Natural killer cell (primary cell): ENCODE measurements around the gene OR5B2. TPM values are rescaled to one million over a fixed set of nuclear protein-coding genes. Genes with fewer than 3 reads are reported as not detected.

ENCODE experiments used
- ATAC-seq, 3 donors: fragments of 150-1000 bp in 2 of 3; fragments of 200-7000 bp in 1 of 3; cut with Tn5 transposase; 1 replicate in 1 of 3; 2 replicates in 2 of 3; pipeline ENCODE4 v1.10.0; 2021; ENCODE audit warnings: mild to moderate bottlenecking in 2 of 3, moderate library complexity in 2 of 3
- DNase-seq, 2 donors: peaks; one replicate each; pipeline versions ENCODE4 v3.0.0 to v3.0.0-alpha.2; 2013 to 2021; ENCODE audit warnings: mixed read lengths in 1 of 2
- H3K27ac ChIP-seq: one replicate; pipeline ENCODE4 v1.5.1; 2013; ENCODE audit warnings: mild to moderate bottlenecking, low read length
- H3K27me3 ChIP-seq: one replicate; pipeline ENCODE4 v1.6.1; 2013; ENCODE audit warnings: low read length; ENCODE audit not compliant: control insufficient read depth, insufficient read depth
- H3K36me3 ChIP-seq: one replicate; pipeline ENCODE4 v1.6.1; 2013; ENCODE audit warnings: low read length; ENCODE audit not compliant: control insufficient read depth, insufficient read depth
- H3K4me1 ChIP-seq: one replicate; pipeline ENCODE4 v1.6.1; 2013; ENCODE audit warnings: low read length; ENCODE audit not compliant: control insufficient read depth, insufficient read depth
- H3K4me3 ChIP-seq: one replicate; pipeline ENCODE4 v1.5.1; 2013; ENCODE audit warnings: low read length
- H3K9me3 ChIP-seq: one replicate; pipeline ENCODE4 v1.6.1; 2013; ENCODE audit warnings: low read length; ENCODE audit not compliant: control insufficient read depth, insufficient read depth
- H3K27ac Mint-ChIP-seq, 2 donors: one replicate each; pipeline ENCODE4 v1.8.0; 2022; ENCODE audit warnings: mild to moderate bottlenecking in 2 of 2, mixed read lengths in 2 of 2, moderate library complexity in 1 of 2
- H3K27me3 Mint-ChIP-seq, 2 donors: one replicate each; pipeline ENCODE4 v1.8.0; 2022; ENCODE audit warnings: low read depth in 2 of 2, mixed read lengths in 2 of 2
- H3K36me3 Mint-ChIP-seq: one replicate; pipeline ENCODE4 v1.8.0; 2022; ENCODE audit warnings: mixed read lengths
- H3K4me1 Mint-ChIP-seq, 2 donors: one replicate each; pipeline ENCODE4 v1.8.0; 2022; ENCODE audit warnings: mixed read lengths in 2 of 2
- H3K4me3 Mint-ChIP-seq: one replicate; pipeline ENCODE4 v1.8.0; 2022; ENCODE audit warnings: mild to moderate bottlenecking, moderate library complexity, mixed read lengths
- H3K9me3 Mint-ChIP-seq, 2 donors: one replicate each; pipeline ENCODE4 v1.8.0; 2022; ENCODE audit warnings: mixed read lengths in 2 of 2
- CTCF ChIP-seq: fragments of 200-600 bp; IDR thresholded peaks from one replicate; pipeline ENCODE4 v1.8.0; 2022; ENCODE audit warnings: antibody characterized with exemption
- WGBS: methylation state at CpG from one replicate; pipeline ENCODE4 v1.1.7; 2013; ENCODE audit warnings: missing lambda C conversion rate; ENCODE audit not compliant: insufficient coverage; 5-methylcytosine and 5-hydroxymethylcytosine counted together
- intact Hi-C: fragments of 100-400 bp; cut with micrococcal nuclease; formaldehyde crosslinking; loops from one replicate; pipeline ENCODE4 v1.14.2; 2022
- total RNA-seq, 4 donors: library from RNA; stranded (reverse); fragments of 120-200 nt in 1 of 4; gene quantifications; one replicate each; pipeline versions ENCODE4 v1.2.3 to v1.2.4, GENCODE V29; 2013 to 2022

OR5B2 gene
- not detected for total RNA-seq
- total RNA-seq (2013), result not detected

- no peaks in the 10 kb centered on the region for H3K4me1 Mint-ChIP-seq
- 77% methylated on average over 3 of the region's 3 CpGs for WGBS
- no peaks in the 10 kb centered on the region for H3K4me1 ChIP-seq
- intact Hi-C loops, result no loop called here
- H3K4me3 Mint-ChIP-seq, result no peak within 1 kb of the TSS
- DNase-seq (no peak), ATAC-seq (no peak)
- H3K27me3 Mint-ChIP-seq, result peaks cover 16 to 17% of the 10 kb centered on the region in 2 donors
- TF ChIP-seq CTCF, result no peak
- no peak within 1 kb of the TSS for H3K27ac ChIP-seq
- peaks cover 0 to 3% of the 10 kb centered on the region in 2 donors for H3K9me3 Mint-ChIP-seq
- H3K27ac Mint-ChIP-seq, result no peak within 1 kb of the TSS
- H3K36me3 ChIP-seq, result no peaks in the 10 kb centered on the region
- H3K27me3 ChIP-seq, result peaks cover 4% of the 10 kb centered on the region
- no peak within 1 kb of the TSS for H3K4me3 ChIP-seq
- H3K36me3 Mint-ChIP-seq, result peaks cover 10% of the 10 kb centered on the region
- peaks cover 5% of the 10 kb centered on the region for H3K9me3 ChIP-seq
Observed at GRCh38 chr11:58428021-58428420, at the start of gene OR5B2. Gene OR5B2 (minus strand): TSS chr11:58428121. CDS start chr11:58423261, 4,860 bp downstream.

DNA sequence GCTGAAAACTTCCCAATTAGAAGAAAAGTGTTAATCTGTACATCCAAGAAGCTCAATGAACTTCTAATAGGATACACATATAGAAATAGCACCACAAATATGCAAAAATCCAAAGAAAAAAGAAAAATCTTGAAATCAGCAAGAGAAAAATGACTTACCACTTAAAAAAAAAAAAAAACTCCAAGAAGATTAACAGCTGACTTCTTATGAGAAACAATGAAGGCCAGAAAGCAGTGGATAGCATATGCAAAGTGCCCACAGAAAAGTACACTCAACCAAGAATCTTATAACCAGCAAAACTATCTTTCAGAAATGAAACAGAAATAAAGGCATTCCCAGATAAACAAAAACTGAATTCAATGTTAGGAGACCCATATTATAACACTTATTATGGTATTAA, 44.0 kb upstream of the OR5B2 start:
- H3K27me3 ChIP-seq, result no peaks in the 10 kb centered on the region
- H3K36me3 Mint-ChIP-seq, result peaks cover 17% of the 10 kb centered on the region
- H3K4me1 ChIP-seq, result no peaks in the 10 kb centered on the region
- peaks cover 16 to 27% of the 10 kb centered on the region in 2 donors for H3K27me3 Mint-ChIP-seq
- no peak overlapping the region for H3K4me3 Mint-ChIP-seq
- H3K4me3 ChIP-seq, result no peak overlapping the region
- H3K9me3 ChIP-seq, result peaks cover 3% of the 10 kb centered on the region
- ATAC-seq, result no peak
- no peak overlapping the region for H3K27ac ChIP-seq
- intact Hi-C loops, result no loop called here
- no peak for DNase-seq
- no peaks in the 10 kb centered on the region for H3K36me3 ChIP-seq
- H3K9me3 Mint-ChIP-seq, result peaks cover 8 to 13% of the 10 kb centered on the region in 2 donors
- H3K4me1 Mint-ChIP-seq, result no peaks in the 10 kb centered on the region
- no peak for TF ChIP-seq CTCF
- no peak overlapping the region for H3K27ac Mint-ChIP-seq

- 93% methylated on average over 1 of the region's 1 CpG for WGBS
- no peaks in the 10 kb centered on the region for H3K4me1 ChIP-seq
- peaks cover 0 to 4% of the 10 kb centered on the region in 2 donors for H3K9me3 Mint-ChIP-seq
Observed at GRCh38 chr11:58466293-58466692, 38.4 kb upstream of the OR5B2 start.

More at GRCh38 chr11:58466293-58466692, 38.4 kb upstream of the OR5B2 start:
- intact Hi-C loops, result no loop called here
- Histone ChIP-seq H3K36me3 (no peaks in the 10 kb centered on the region), H3K4me3 (no peak overlapping the region), H3K27me3 (peaks cover 2% of the 10 kb centered on the region), H3K27ac (no peak overlapping the region), H3K9me3 (peaks cover 3% of the 10 kb centered on the region)
- no peak overlapping the region for H3K4me3 Mint-ChIP-seq
- no peak for TF ChIP-seq CTCF
- no peak for DNase-seq
- H3K27me3 Mint-ChIP-seq, result peaks cover 6 to 7% of the 10 kb centered on the region in 2 donors
- H3K4me1 Mint-ChIP-seq, result no peaks in the 10 kb centered on the region
- peaks cover under 1% of the 10 kb centered on the region for H3K36me3 Mint-ChIP-seq
- no peak for ATAC-seq
- no peak overlapping the region for H3K27ac Mint-ChIP-seq
